ENCODE measurements around the gene ARHGAP25.

The ARHGAP25 gene

GRCh38 chr2:68771211-68771751 is 36.7 kb downstream of the ARHGAP25 start:
- peaks cover 15% of the 10 kb centered on the region for H3K4me1 ChIP-seq
- H3K9me3 ChIP-seq (ENCODE audit: control insufficient read depth, low read length), result no peaks in the 10 kb centered on the region
- H3K36me3 ChIP-seq (ENCODE audit: control insufficient read depth, insufficient read depth, low read length), result no peaks in the 10 kb centered on the region
- H2AFZ ChIP-seq, result no peak overlapping the region
- H3K4me3 ChIP-seq (ENCODE audit: low read depth, low read length), result no peak overlapping the region
- no peak overlapping the region for H3K9ac ChIP-seq
- TF ChIP-seq, protein P1, sequence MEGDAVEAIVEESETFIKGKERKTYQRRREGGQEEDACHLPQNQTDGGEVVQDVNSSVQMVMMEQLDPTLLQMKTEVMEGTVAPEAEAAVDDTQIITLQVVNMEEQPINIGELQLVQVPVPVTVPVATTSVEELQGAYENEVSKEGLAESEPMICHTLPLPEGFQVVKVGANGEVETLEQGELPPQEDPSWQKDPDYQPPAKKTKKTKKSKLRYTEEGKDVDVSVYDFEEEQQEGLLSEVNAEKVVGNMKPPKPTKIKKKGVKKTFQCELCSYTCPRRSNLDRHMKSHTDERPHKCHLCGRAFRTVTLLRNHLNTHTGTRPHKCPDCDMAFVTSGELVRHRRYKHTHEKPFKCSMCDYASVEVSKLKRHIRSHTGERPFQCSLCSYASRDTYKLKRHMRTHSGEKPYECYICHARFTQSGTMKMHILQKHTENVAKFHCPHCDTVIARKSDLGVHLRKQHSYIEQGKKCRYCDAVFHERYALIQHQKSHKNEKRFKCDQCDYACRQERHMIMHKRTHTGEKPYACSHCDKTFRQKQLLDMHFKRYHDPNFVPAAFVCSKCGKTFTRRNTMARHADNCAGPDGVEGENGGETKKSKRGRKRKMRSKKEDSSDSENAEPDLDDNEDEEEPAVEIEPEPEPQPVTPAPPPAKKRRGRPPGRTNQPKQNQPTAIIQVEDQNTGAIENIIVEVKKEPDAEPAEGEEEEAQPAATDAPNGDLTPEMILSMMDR (IDR thresholded peaks at IDR 0.05), result no peak
- no peaks in the 10 kb centered on the region for H3K27me3 ChIP-seq (ENCODE audit: control insufficient read depth, insufficient read depth, low read length)
- H3K79me2 ChIP-seq, result no peaks in the 10 kb centered on the region
- no peak overlapping the region for H3K4me2 ChIP-seq (ENCODE audit: low read length)
- peak overlapping the region; percentile 57 for H3K27ac ChIP-seq

DNA sequence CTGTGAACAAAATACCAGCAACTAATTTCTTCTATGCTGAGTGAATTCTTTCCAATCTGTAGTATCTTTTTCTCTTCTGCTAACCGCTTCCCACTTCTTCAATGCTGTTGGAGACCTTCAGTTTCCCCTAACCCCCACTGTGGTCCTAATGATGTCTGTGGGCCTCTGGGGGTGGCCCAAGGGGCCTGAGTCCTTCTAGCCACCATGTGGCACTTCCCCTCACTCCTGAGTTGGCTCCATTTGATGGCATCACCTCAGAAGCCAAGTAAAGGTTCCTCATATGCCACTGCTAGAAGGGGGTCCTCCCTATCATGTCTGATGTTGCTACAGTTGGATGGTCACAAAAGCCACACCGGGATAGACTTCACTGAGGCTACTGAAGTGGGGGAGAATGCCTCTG is 37.5 kb downstream of the ARHGAP25 start:
- Histone ChIP-seq H3K9me3 (ENCODE audit: control insufficient read depth, low read length) (no peaks in the 10 kb centered on the region), H3K79me2 (no peaks in the 10 kb centered on the region), H3K27me3 (ENCODE audit: control insufficient read depth, insufficient read depth, low read length) (no peaks in the 10 kb centered on the region), H3K4me3 (ENCODE audit: low read depth, low read length) (no peak overlapping the region), H3K36me3 (ENCODE audit: control insufficient read depth, insufficient read depth, low read length) (no peaks in the 10 kb centered on the region), H3K4me1 (peaks cover 8% of the 10 kb centered on the region), H3K4me2 (ENCODE audit: low read length) (no peak overlapping the region), H2AFZ (no peak overlapping the region), H3K27ac (no peak overlapping the region), H3K9ac (no peak overlapping the region)
- TF ChIP-seq, protein P1 (IDR thresholded peaks at IDR 0.05), result no peak

- peak overlapping the region; percentile 24 for H3K4me3 ChIP-seq (ENCODE audit: low read depth, low read length)
- H3K27ac ChIP-seq, result peak overlapping the region; percentile 43
- H3K9ac ChIP-seq, result no peak overlapping the region
- no peaks in the 10 kb centered on the region for H3K27me3 ChIP-seq (ENCODE audit: control insufficient read depth, insufficient read depth, low read length)
- H3K36me3 ChIP-seq (ENCODE audit: control insufficient read depth, insufficient read depth, low read length), result no peaks in the 10 kb centered on the region
- peak overlapping the region; percentile 5 for H3K4me2 ChIP-seq (ENCODE audit: low read length)
- no peaks in the 10 kb centered on the region for H3K4me1 ChIP-seq
- no peaks in the 10 kb centered on the region for H3K9me3 ChIP-seq (ENCODE audit: control insufficient read depth, low read length)
- TF ChIP-seq, protein P1 (IDR thresholded peaks at IDR 0.05), result no peak
- H3K79me2 ChIP-seq, result no peaks in the 10 kb centered on the region
- H2AFZ ChIP-seq, result peak overlapping the region; percentile 24
Measured at GRCh38 chr2:68774569-68775271, 40.1 kb downstream of the ARHGAP25 start.

DNA sequence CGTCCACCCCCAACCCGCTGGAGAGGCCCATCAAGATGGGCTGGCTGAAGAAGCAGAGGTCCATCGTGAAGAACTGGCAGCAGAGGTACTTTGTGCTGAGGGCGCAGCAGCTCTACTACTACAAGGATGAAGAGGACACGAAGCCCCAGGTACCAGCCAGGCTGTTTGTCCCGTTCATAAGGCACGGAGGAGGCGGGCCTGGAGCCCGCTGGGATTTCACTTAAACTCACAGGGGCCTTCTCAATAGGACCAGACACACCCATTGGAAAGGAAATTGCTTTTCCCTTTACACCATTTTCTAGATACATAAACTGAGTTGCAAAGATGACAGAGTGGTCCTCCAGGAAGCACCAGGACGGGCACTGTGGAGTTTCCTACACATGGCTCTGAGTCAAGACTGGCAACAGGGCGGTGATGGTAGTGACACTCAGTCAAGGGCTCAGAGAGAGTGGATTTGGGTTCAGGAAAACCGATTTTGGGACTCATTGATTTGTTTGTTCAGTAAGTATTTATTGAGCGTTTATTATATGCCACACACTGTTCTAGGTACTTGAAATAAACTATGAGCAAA is 40.7 kb downstream of the ARHGAP25 start:
- no peaks in the 10 kb centered on the region for H3K79me2 ChIP-seq
- no peaks in the 10 kb centered on the region for H3K36me3 ChIP-seq (ENCODE audit: control insufficient read depth, insufficient read depth, low read length)
- peak overlapping the region; percentile 43 for H3K27ac ChIP-seq
- H3K4me2 ChIP-seq (ENCODE audit: low read length), result peak overlapping the region; percentile 5
- TF ChIP-seq, protein P1 (IDR thresholded peaks at IDR 0.05), result no peak
- no peaks in the 10 kb centered on the region for H3K9me3 ChIP-seq (ENCODE audit: control insufficient read depth, low read length)
- H3K4me3 ChIP-seq (ENCODE audit: low read depth, low read length), result peak overlapping the region; percentile 24
- no peaks in the 10 kb centered on the region for H3K4me1 ChIP-seq
- H2AFZ ChIP-seq, result peak overlapping the region; percentile 24
- H3K27me3 ChIP-seq (ENCODE audit: control insufficient read depth, insufficient read depth, low read length), result no peaks in the 10 kb centered on the region
- no peak overlapping the region for H3K9ac ChIP-seq
